ENCODE data around the gene ADAM22.

ADAM22 gene

GRCh38 chr7:88214456-88214855, 280.4 kb downstream of the ADAM22 start:
- Histone ChIP-seq H3K9me3 (ENCODE audit: control insufficient read depth, insufficient read depth, low read length) (no peaks in the 10 kb centered on the region), H3K27me3 (ENCODE audit: control insufficient read depth, insufficient read depth, low read length) (no peaks in the 10 kb centered on the region), H3K9ac (ENCODE audit: low read depth, low read length) (no peak overlapping the region), H3K4me1 (ENCODE audit: control insufficient read depth, insufficient read depth, low read length) (peaks cover 35% of the 10 kb centered on the region), H3K4me3 (ENCODE audit: low read depth, low read length) (no peak overlapping the region), H3K36me3 (ENCODE audit: control insufficient read depth, insufficient read depth, low read length) (peaks cover 69% of the 10 kb centered on the region), H3K27ac (ENCODE audit: low read depth, low read length) (peak overlapping the region; percentile 31)

- Histone ChIP-seq H3K4me1 (ENCODE audit: control insufficient read depth, insufficient read depth, low read length) (peaks cover 36% of the 10 kb centered on the region), H3K9ac (ENCODE audit: low read depth, low read length) (no peak overlapping the region), H3K27ac (ENCODE audit: low read depth, low read length) (peak overlapping the region; percentile 31), H3K27me3 (ENCODE audit: control insufficient read depth, insufficient read depth, low read length) (no peaks in the 10 kb centered on the region), H3K9me3 (ENCODE audit: control insufficient read depth, insufficient read depth, low read length) (no peaks in the 10 kb centered on the region), H3K4me3 (ENCODE audit: low read depth, low read length) (peak overlapping the region; percentile 7; the same call in 1 of the 2 replicates), H3K36me3 (ENCODE audit: control insufficient read depth, insufficient read depth, low read length) (peaks cover 61% of the 10 kb centered on the region)
These were observed 281.2 kb downstream of the ADAM22 start for GRCh38 chr7:88215295-88215694.

GRCh38 chr7:88216276-88216675, 282.2 kb downstream of the ADAM22 start:
- Histone ChIP-seq H3K9me3 (ENCODE audit: control insufficient read depth, insufficient read depth, low read length) (no peaks in the 10 kb centered on the region), H3K9ac (ENCODE audit: low read depth, low read length) (no peak overlapping the region), H3K4me1 (ENCODE audit: control insufficient read depth, insufficient read depth, low read length) (peaks cover 46% of the 10 kb centered on the region), H3K4me3 (ENCODE audit: low read depth, low read length) (no peak overlapping the region), H3K27ac (ENCODE audit: low read depth, low read length) (no peak overlapping the region), H3K27me3 (ENCODE audit: control insufficient read depth, insufficient read depth, low read length) (no peaks in the 10 kb centered on the region), H3K36me3 (ENCODE audit: control insufficient read depth, insufficient read depth, low read length) (peaks cover 54% of the 10 kb centered on the region)

- Histone ChIP-seq H3K27ac (ENCODE audit: low read depth, low read length) (peak overlapping the region; percentile 67), H3K4me1 (ENCODE audit: control insufficient read depth, insufficient read depth, low read length) (peaks cover 46% of the 10 kb centered on the region), H3K27me3 (ENCODE audit: control insufficient read depth, insufficient read depth, low read length) (no peaks in the 10 kb centered on the region), H3K9me3 (ENCODE audit: control insufficient read depth, insufficient read depth, low read length) (no peaks in the 10 kb centered on the region), H3K9ac (ENCODE audit: low read depth, low read length) (0 out of 2 replicates have a peak overlapping the region, but pooled peaks have one; percentile 51), H3K36me3 (ENCODE audit: control insufficient read depth, insufficient read depth, low read length) (peaks cover 41% of the 10 kb centered on the region), H3K4me3 (ENCODE audit: low read depth, low read length) (peak overlapping the region; percentile 79)
These were observed 283.8 kb downstream of the ADAM22 start for GRCh38 chr7:88217675-88218428.

- Histone ChIP-seq H3K9ac (ENCODE audit: low read depth, low read length) (peak overlapping the region; percentile 51; the same call in 1 of the 2 replicates), H3K4me1 (ENCODE audit: control insufficient read depth, insufficient read depth, low read length) (peaks cover 46% of the 10 kb centered on the region), H3K36me3 (ENCODE audit: control insufficient read depth, insufficient read depth, low read length) (peaks cover 35% of the 10 kb centered on the region), H3K27ac (ENCODE audit: low read depth, low read length) (peak overlapping the region; percentile 67), H3K27me3 (ENCODE audit: control insufficient read depth, insufficient read depth, low read length) (no peaks in the 10 kb centered on the region), H3K9me3 (ENCODE audit: control insufficient read depth, insufficient read depth, low read length) (no peaks in the 10 kb centered on the region), H3K4me3 (ENCODE audit: low read depth, low read length) (peak overlapping the region; percentile 79)
These were observed 284.3 kb downstream of the ADAM22 start for GRCh38 chr7:88218429-88218745.

GRCh38 chr7:88218836-88219605, 285.0 kb downstream of the ADAM22 start:
- Histone ChIP-seq H3K9ac (ENCODE audit: low read depth, low read length) (peak overlapping the region; percentile 55), H3K27me3 (ENCODE audit: control insufficient read depth, insufficient read depth, low read length) (no peaks in the 10 kb centered on the region), H3K9me3 (ENCODE audit: control insufficient read depth, insufficient read depth, low read length) (no peaks in the 10 kb centered on the region), H3K4me3 (ENCODE audit: low read depth, low read length) (peak overlapping the region; percentile 79), H3K36me3 (ENCODE audit: control insufficient read depth, insufficient read depth, low read length) (peaks cover 29% of the 10 kb centered on the region), H3K27ac (ENCODE audit: low read depth, low read length) (peak overlapping the region; percentile 67), H3K4me1 (ENCODE audit: control insufficient read depth, insufficient read depth, low read length) (peaks cover 44% of the 10 kb centered on the region)

GRCh38 chr7:88219781-88220747, 286.0 kb downstream of the ADAM22 start, which contains the start of gene SRI:
Gene SRI, minus strand, starts transcription at chr7:88220038. Its CDS starts 12 bp downstream, at chr7:88220026.
- H3K9ac ChIP-seq (ENCODE audit: low read depth, low read length): peak within 1 kb of the TSS; percentile 94
- H3K27ac ChIP-seq (ENCODE audit: low read depth, low read length): peak within 1 kb of the TSS; percentile 84
- H3K36me3 ChIP-seq (ENCODE audit: control insufficient read depth, insufficient read depth, low read length): peaks cover 20% of the 10 kb centered on the region
- peaks cover 36% of the 10 kb centered on the region for H3K4me1 ChIP-seq (ENCODE audit: control insufficient read depth, insufficient read depth, low read length)
- H3K4me3 ChIP-seq (ENCODE audit: low read depth, low read length): peak within 1 kb of the TSS; percentile 79
- H3K9me3 ChIP-seq (ENCODE audit: control insufficient read depth, insufficient read depth, low read length): no peaks in the 10 kb centered on the region
- no peaks in the 10 kb centered on the region for H3K27me3 ChIP-seq (ENCODE audit: control insufficient read depth, insufficient read depth, low read length)

- peaks cover 17% of the 10 kb centered on the region for H3K4me1 ChIP-seq (ENCODE audit: control insufficient read depth, insufficient read depth, low read length)
- no peaks in the 10 kb centered on the region for H3K27me3 ChIP-seq (ENCODE audit: control insufficient read depth, insufficient read depth, low read length)
- no peak overlapping the region for H3K27ac ChIP-seq (ENCODE audit: low read depth, low read length)
- no peaks in the 10 kb centered on the region for H3K9me3 ChIP-seq (ENCODE audit: control insufficient read depth, insufficient read depth, low read length)
- H3K9ac ChIP-seq (ENCODE audit: low read depth, low read length): no peak overlapping the region
- no peaks in the 10 kb centered on the region for H3K36me3 ChIP-seq (ENCODE audit: control insufficient read depth, insufficient read depth, low read length)
- H3K4me3 ChIP-seq (ENCODE audit: low read depth, low read length): no peak overlapping the region
These were observed 289.2 kb downstream of the ADAM22 start for GRCh38 chr7:88223265-88223664.

- no peaks in the 10 kb centered on the region for H3K36me3 ChIP-seq (ENCODE audit: control insufficient read depth, insufficient read depth, low read length)
- no peaks in the 10 kb centered on the region for H3K27me3 ChIP-seq (ENCODE audit: control insufficient read depth, insufficient read depth, low read length)
- no peak overlapping the region for H3K27ac ChIP-seq (ENCODE audit: low read depth, low read length)
- H3K4me3 ChIP-seq (ENCODE audit: low read depth, low read length): no peak overlapping the region
- H3K4me1 ChIP-seq (ENCODE audit: control insufficient read depth, insufficient read depth, low read length): peaks cover 11% of the 10 kb centered on the region
- H3K9ac ChIP-seq (ENCODE audit: low read depth, low read length): no peak overlapping the region
- H3K9me3 ChIP-seq (ENCODE audit: control insufficient read depth, insufficient read depth, low read length): no peaks in the 10 kb centered on the region
These were observed 290.7 kb downstream of the ADAM22 start for GRCh38 chr7:88224601-88225275.

- no peaks in the 10 kb centered on the region for H3K27me3 ChIP-seq (ENCODE audit: control insufficient read depth, insufficient read depth, low read length)
- peaks cover 1% of the 10 kb centered on the region; the same call in 1 of the 2 replicates for H3K4me1 ChIP-seq (ENCODE audit: control insufficient read depth, insufficient read depth, low read length)
- no peaks in the 10 kb centered on the region for H3K9me3 ChIP-seq (ENCODE audit: control insufficient read depth, insufficient read depth, low read length)
- no peaks in the 10 kb centered on the region for H3K36me3 ChIP-seq (ENCODE audit: control insufficient read depth, insufficient read depth, low read length)
- H3K27ac ChIP-seq (ENCODE audit: low read depth, low read length): no peak overlapping the region
- H3K4me3 ChIP-seq (ENCODE audit: low read depth, low read length): no peak overlapping the region
- no peak overlapping the region for H3K9ac ChIP-seq (ENCODE audit: low read depth, low read length)
These were observed 292.1 kb downstream of the ADAM22 start for GRCh38 chr7:88226201-88226600.

All from HUES48 (cell line).